A549 (cell line): ENCODE measurements around the gene GMPR2. TPM values are rescaled to one million over a fixed set of nuclear protein-coding genes. Genes with fewer than 3 reads are reported as not detected.
A peak's percentile ranks its signal among the peaks of the same experiment; 100 is the strongest.

Source experiments
- ATAC-seq, 2 experiments: fragments of 200-7000 bp in 1 of 2; fragments of >200 bp in 1 of 2; cut with Nextera tagmentation in 1 of 2; cut with Tn5 transposase in 1 of 2; 3 replicates each; pipeline versions ENCODE4 v1.8.0 to v1.9.1; 2018 to 2020; ENCODE audit warnings: mild to moderate bottlenecking in 1 of 2, moderate library complexity in 1 of 2
- CTCF ChIA-PET: fragments of 300-600 bp; sonication (Branson Sonifier 250); formaldehyde crosslinking; extraction: SDS; loops from one replicate; lab custom pipeline; 2021; ENCODE audit warnings: antibody characterized with exemption, inconsistent platforms; lab: Yijun Ruan, JAX
- POLR2A ChIA-PET: fragments of 350-600 bp; formaldehyde crosslinking; extraction: SDS; loops from one replicate; lab custom pipeline; 2021; ENCODE audit warnings: antibody characterized with exemption, inconsistent platforms; lab: Yijun Ruan, JAX
- DNase-seq, 2 experiments: peaks; one replicate each; pipeline versions ENCODE4 v3.0.0 to v3.0.0-alpha.2; 2011 to 2016; ENCODE audit warnings: low read depth in 1 of 2, low spot score in 1 of 2
- FAIRE-seq: peaks from 2 replicates; lab custom pipeline; 2011; peaks lifted over from hg19 to GRCh38; lab: Jason Lieb, UNC
- H3K27ac ChIP-seq, 2 experiments: fragments of >200 bp; sonication (Bioruptor Twin); formaldehyde crosslinking; 3 replicates each; pipeline ENCODE4 v1.5.1; 2016 to 2017
- H3K4me1 ChIP-seq: fragments of >200 bp; sonication (Bioruptor Twin); formaldehyde crosslinking; 3 replicates; pipeline ENCODE4 v1.6.1; 2016
- H3K4me2 ChIP-seq: fragments of >200 bp; sonication (Bioruptor Twin); formaldehyde crosslinking; 3 replicates; pipeline ENCODE4 v1.6.1; 2016
- H3K4me3 ChIP-seq: fragments of >200 bp; sonication (Bioruptor Twin); formaldehyde crosslinking; 3 replicates; pipeline ENCODE4 v1.5.1; 2016
- H3K9me3 ChIP-seq: fragments of >200 bp; sonication (Bioruptor Twin); formaldehyde crosslinking; 3 replicates; pipeline ENCODE4 v1.6.1; 2016
- BHLHE40 ChIP-seq: IDR thresholded peaks from 2 replicates; pipeline ENCODE4 v1.6.1; 2012; ENCODE audit warnings: low read depth, low read length, inconsistent platforms
- CBX8 ChIP-seq: fragments of 200-600 bp; sonication (generic); IDR thresholded peaks from 2 replicates; pipeline ENCODE4 v1.6.1; 2016
- CEBPB ChIP-seq, 2 experiments: fragments of >200 bp in 1 of 2; sonication (Bioruptor Twin) in 1 of 2; formaldehyde crosslinking in 1 of 2; IDR thresholded peaks; 2 replicates each; pipeline ENCODE4 v1.6.1; 2012 to 2016
- CTCF ChIP-seq: fragments of >200 bp; sonication (Bioruptor Twin); formaldehyde crosslinking; IDR thresholded peaks from 3 replicates; pipeline ENCODE4 v1.5.1; 2016
- EHF ChIP-seq: fragments of 250-450 bp; sonication (Bioruptor Pico); IDR thresholded peaks from 2 replicates; pipeline ENCODE4 v1.5.0; 2020; ENCODE audit warnings: mild to moderate bottlenecking
- EP300 ChIP-seq, 2 experiments: fragments of >200 bp; sonication (Bioruptor Twin); formaldehyde crosslinking; IDR thresholded peaks; 2 replicates in 1 of 2; 3 replicates in 1 of 2; pipeline ENCODE4 v1.6.1; 2016 to 2017
- FOSL2 ChIP-seq, 2 experiments: fragments of 450-650 bp in 1 of 2; fragments of >200 bp in 1 of 2; sonication (Bioruptor Twin) in 1 of 2; formaldehyde crosslinking; IDR thresholded peaks; 2 replicates each; pipeline versions ENCODE4 v1.5.0 to v1.6.1; 2016 to 2020; ENCODE audit warnings: mild to moderate bottlenecking in 1 of 2, moderate library complexity in 1 of 2
- HES2 ChIP-seq: fragments of >200 bp; sonication (Bioruptor Twin); formaldehyde crosslinking; IDR thresholded peaks from 2 replicates; pipeline ENCODE4 v1.6.1; 2016
- HOXA7 ChIP-seq: fragments of 250-450 bp; sonication (Bioruptor Pico); IDR thresholded peaks from 2 replicates; pipeline ENCODE4 v1.5.0; 2020; ENCODE audit warnings: mild to moderate bottlenecking, moderate library complexity
- HOXB13 ChIP-seq: fragments of 250-450 bp; sonication (Bioruptor Pico); IDR thresholded peaks from 2 replicates; pipeline ENCODE4 v1.5.0; 2020; ENCODE audit warnings: low read depth, mild to moderate bottlenecking, moderate library complexity
- HOXB5 ChIP-seq: fragments of 250-450 bp; sonication (Bioruptor Pico); IDR thresholded peaks from 2 replicates; pipeline ENCODE4 v1.5.0; 2020; ENCODE audit warnings: mild to moderate bottlenecking, moderate library complexity
- JUN ChIP-seq, 2 experiments: fragments of >200 bp; sonication (Bioruptor Twin); formaldehyde crosslinking; IDR thresholded peaks; 2 replicates in 1 of 2; 3 replicates in 1 of 2; pipeline ENCODE4 v1.6.1; 2016 to 2017
- KDM5A ChIP-seq: fragments of 200-600 bp; sonication (generic); IDR thresholded peaks from 2 replicates; pipeline ENCODE4 v1.6.1; 2016; ENCODE audit warnings: antibody characterized with exemption, mild to moderate bottlenecking
- MAFK ChIP-seq: fragments of 450-650 bp; IDR thresholded peaks from 2 replicates; pipeline ENCODE4 v1.6.1; 2014; ENCODE audit not compliant: partially characterized antibody
- MAX ChIP-seq: IDR thresholded peaks from 2 replicates; pipeline ENCODE4 v1.6.1; 2012
- MAZ ChIP-seq: fragments of 150-350 bp; IDR thresholded peaks from 2 replicates; pipeline ENCODE4 v1.6.1; 2014; ENCODE audit warnings: antibody characterized with exemption, low read depth, low read length, borderline replicate concordance
- NFE2L2 ChIP-seq: fragments of 150-350 bp; conservative IDR thresholded peaks from 2 replicates; pipeline ENCODE4 v1.6.1; 2014; ENCODE audit warnings: low read length
- PHF8 ChIP-seq: fragments of 200-600 bp; sonication (generic); IDR thresholded peaks from 2 replicates; pipeline ENCODE4 v1.6.1; 2016; ENCODE audit warnings: low read depth, mild to moderate bottlenecking, antibody characterized with exemption, moderate library complexity, borderline replicate concordance
- POLR2A ChIP-seq: IDR thresholded peaks from 2 replicates; pipeline ENCODE4 v1.6.1; 2012; ENCODE audit warnings: mild to moderate bottlenecking, low read length
- POLR2AphosphoS2 ChIP-seq: conservative IDR thresholded peaks from 2 replicates; pipeline ENCODE4 v1.6.1; 2012; ENCODE audit warnings: low read length, improper control_type of control experiment, inconsistent platforms
- RCOR1 ChIP-seq: fragments of 150-350 bp; IDR thresholded peaks from 2 replicates; pipeline ENCODE4 v1.6.1; 2014; ENCODE audit warnings: antibody characterized with exemption, low read length, low read depth
- RFX5 ChIP-seq: fragments of 450-650 bp; IDR thresholded peaks from 2 replicates; pipeline ENCODE4 v1.7.1; 2014; ENCODE audit warnings: antibody characterized with exemption, mild to moderate bottlenecking, moderate library complexity
- TP53 ChIP-seq: fragments of 250-450 bp; sonication (Bioruptor Pico); IDR thresholded peaks from 2 replicates; pipeline ENCODE4 v1.5.0; 2021; ENCODE audit warnings: mild to moderate bottlenecking, moderate library complexity
- USF2 ChIP-seq: fragments of 450-650 bp; IDR thresholded peaks from 2 replicates; pipeline ENCODE4 v1.6.1; 2014; ENCODE audit warnings: antibody characterized with exemption
- ZFP36 ChIP-seq: fragments of 450-650 bp; IDR thresholded peaks from 2 replicates; pipeline ENCODE4 v1.6.1; 2014; ENCODE audit warnings: borderline replicate concordance; ENCODE audit not compliant: partially characterized antibody
- ZNF302 ChIP-seq: fragments of 250-450 bp; sonication (Bioruptor Pico); IDR thresholded peaks from 2 replicates; pipeline ENCODE4 v1.9.0; 2021; ENCODE audit warnings: inconsistent platforms, mild to moderate bottlenecking, moderate library complexity
- WGBS: methylation state at CpG from one replicate; pipeline ENCODE4 v1.1.6; 2017; ENCODE audit errors: missing lambda C conversion rate; 5-methylcytosine and 5-hydroxymethylcytosine counted together
- polyA minus RNA-seq: library from RNA; depleted of rRNA, polyadenylated mRNA; stranded (reverse); fragments of >200 nt; gene quantifications from 2 replicates; pipeline ENCODE4 v1.2.3, GENCODE V29; 2011; rRNA and poly(A)+ RNA removed
- polyA plus RNA-seq, 4 experiments: library from polyadenylated mRNA; depleted of rRNA in 3 of 4; stranded (reverse); fragments of >200 nt; fragmentation: RNase III in 1 of 4; extraction: RNeasy Plus Mini Kit Qiagen cat#74134 plus additional on column Dnase treatment in 1 of 4; gene quantifications; 2 replicates in 3 of 4; 3 replicates in 1 of 4; pipeline ENCODE4 v1.2.3, GENCODE V29; 2011 to 2017
- TF ChIP-seq, protein P1 (sequence below): IDR thresholded peaks from 2 replicates; pipeline ENCODE4 v1.6.1; 2012

The GMPR2 gene
- 91.7 and 108 TPM in 2 replicates for polyA plus RNA-seq (2011; rRNA removed)
- 52.4 and 58.4 TPM in 2 replicates for polyA plus RNA-seq (2012; cell fraction: cytosol; rRNA removed)
- 44.8 and 50.9 TPM in 2 replicates for polyA plus RNA-seq (2012; cell fraction: nucleus; rRNA removed)
- 64.8 to 71.2 TPM (median 70.0 TPM) in 3 replicates for polyA plus RNA-seq (2017; fragmentation: RNase III; extraction: RNeasy Plus Mini Kit Qiagen cat#74134 plus additional on column Dnase treatment)
- 87.4 and 103 TPM in 2 replicates for polyA minus RNA-seq

GRCh38 chr14:24232645-24233537 is at the start of gene GMPR2:
TSS of gene GMPR2 (plus strand) at chr14:24232929. CDS start at chr14:24233254, 325 bp downstream.
- H3K4me2 ChIP-seq: peak within 1 kb of the TSS; percentile 94
- no peaks in the 10 kb centered on the region for H3K9me3 ChIP-seq
- peak within 1 kb of the TSS; percentile 85 to 96 for H3K27ac ChIP-seq
- H3K4me1 ChIP-seq: peaks cover 18% of the 10 kb centered on the region
- H3K4me3 ChIP-seq: peak within 1 kb of the TSS; percentile 73
- ATAC-seq: peak; percentile 80 to 82
- POLR2A ChIA-PET: interaction anchor here (1.0 kb wide), 1 partner anchor 9 kb away, joined by 5 read pairs; the partner anchor contains the start of gene TINF2
- no peak for FAIRE-seq
- TF ChIP-seq HOXB13 (0 out of 2 replicates have a peak, but pooled peaks have one; percentile 21), EHF (CRISPR knock-in tag) (no peak), POLR2A (no peak; the same call in 1 of the 2 replicates), ZFP36 (no peak), PHF8 (peak; percentile 34; the same call in 1 of the 2 replicates), JUN (IDR thresholded peaks at IDR 0.05) (peak; percentile 44 to 51; a peak in 3 of 5 replicates), HOXB5 (no peak), HES2 (no peak), BHLHE40 (no peak), NFE2L2 (no peak), MAX (peak; percentile 64), KDM5A (no peak), ZNF302 (no peak), FOSL2 (IDR thresholded peaks at IDR 0.05) (no peak), FOSL2 (CRISPR knock-in tag; IDR thresholded peaks at IDR 0.05) (no peak), RFX5 (no peak), CBX8 (no peak), MAZ (no peak), TP53 (CRISPR knock-in tag) (0 out of 2 replicates have a peak, but pooled peaks have one; percentile 38), EP300 (IDR thresholded peaks at IDR 0.05) (no peak)
- TF ChIP-seq, all 56 proteins: peak for 5
- CTCF ChIA-PET: interaction anchor here (0.5 to 1.9 kb wide), 5 partner anchors 9 to 64 kb away, joined by 3 to 12 read pairs (median 4); partner anchors contain the start of genes MDP1, RABGGTA and TINF2
- 7% methylated on average over 26 of the region's 38 CpGs for WGBS
- peak in 1 of 2 experiments; percentile 68 for DNase-seq

- H3K27ac ChIP-seq: no peak overlapping the region
- DNase-seq: no peak
- no peak for FAIRE-seq
- ChIA-PET CTCF (interaction anchor here (8.0 kb wide), 1 partner anchor 22 kb away, joined by 64 read pairs; the partner anchor contains the start of gene IRF9), POLR2A (interaction anchor here (1.2 kb wide), 1 partner anchor 69 kb away, joined by 3 read pairs; the partner anchor contains the start of genes DCAF11 and NRL)
- WGBS: 91% methylated on average over 7 of the region's 15 CpGs
- ATAC-seq: no peak
- H3K4me2 ChIP-seq: no peak overlapping the region
- H3K4me3 ChIP-seq: no peak overlapping the region
- H3K9me3 ChIP-seq: no peaks in the 10 kb centered on the region
- peaks cover 9% of the 10 kb centered on the region; the same call in 2 of the 3 replicates for H3K4me1 ChIP-seq
- TF ChIP-seq FOSL2 (IDR thresholded peaks at IDR 0.05): no peak
- no peak for TF ChIP-seq FOSL2 (CRISPR knock-in tag; IDR thresholded peaks at IDR 0.05)
- TF ChIP-seq HES2: no peak
- no peak for TF ChIP-seq MAFK
- no peak for TF ChIP-seq HOXB13
- no peak for TF ChIP-seq CTCF
- TF ChIP-seq RCOR1: no peak
- TF ChIP-seq PHF8: no peak
- TF ChIP-seq MAZ: no peak
- TF ChIP-seq, protein P1, sequence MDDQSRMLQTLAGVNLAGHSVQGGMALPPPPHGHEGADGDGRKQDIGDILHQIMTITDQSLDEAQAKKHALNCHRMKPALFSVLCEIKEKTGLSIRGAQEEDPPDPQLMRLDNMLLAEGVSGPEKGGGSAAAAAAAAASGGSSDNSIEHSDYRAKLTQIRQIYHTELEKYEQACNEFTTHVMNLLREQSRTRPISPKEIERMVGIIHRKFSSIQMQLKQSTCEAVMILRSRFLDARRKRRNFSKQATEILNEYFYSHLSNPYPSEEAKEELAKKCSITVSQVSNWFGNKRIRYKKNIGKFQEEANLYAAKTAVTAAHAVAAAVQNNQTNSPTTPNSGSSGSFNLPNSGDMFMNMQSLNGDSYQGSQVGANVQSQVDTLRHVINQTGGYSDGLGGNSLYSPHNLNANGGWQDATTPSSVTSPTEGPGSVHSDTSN: no peak
- TF ChIP-seq MAX: no peak
- TF ChIP-seq CEBPB (IDR thresholded peaks at IDR 0.05): no peak
- no peak for TF ChIP-seq HOXA7 (CRISPR knock-in tag)
- no peak for TF ChIP-seq USF2
- no peak for TF ChIP-seq POLR2AphosphoS2
- TF ChIP-seq TP53 (CRISPR knock-in tag): no peak
- TF ChIP-seq ZFP36: no peak
These were observed 49.7 kb upstream of the GMPR2 start for GRCh38 chr14:24183014-24183481.
